Transverse colon (tissue), 4 donors: ENCODE measurements around the gene FBXL15. TPM values are rescaled to one million over a fixed set of nuclear protein-coding genes. Genes with fewer than 3 reads are reported as not detected.

ENCODE experiments used
- DNase-seq: peaks from one replicate; pipeline ENCODE4 v3.0.0-alpha.2; 2019
- H3K27ac ChIP-seq, 4 donors: fragments of 200-600 bp; sonication (generic); 2 replicates each; pipeline ENCODE4 v1.5.1; 2016 to 2018; ENCODE audit warnings: inconsistent platforms in 4 of 4
- H3K27me3 ChIP-seq: fragments of 200-600 bp; sonication (generic); 2 replicates; pipeline ENCODE4 v1.5.1; 2017; ENCODE audit warnings: inconsistent platforms
- H3K36me3 ChIP-seq, 4 donors: fragments of 200-600 bp; sonication (generic); 2 replicates each; pipeline ENCODE4 v1.5.1; 2017 to 2019; ENCODE audit warnings: inconsistent platforms in 4 of 4
- H3K4me1 ChIP-seq, 4 donors: fragments of 200-600 bp; sonication (generic); 2 replicates each; pipeline ENCODE4 v1.5.1; 2017 to 2020; ENCODE audit warnings: inconsistent platforms in 4 of 4
- H3K4me3 ChIP-seq, 4 donors: fragments of 200-600 bp; sonication (generic); 1 replicate in 1 of 4; 2 replicates in 3 of 4; pipeline versions ENCODE4 v1.5.1 to v1.6.1; 2017 to 2019; ENCODE audit warnings: inconsistent platforms in 4 of 4
- H3K9me3 ChIP-seq, 2 donors: fragments of 200-600 bp; sonication (generic); 2 replicates each; pipeline ENCODE4 v1.5.1; 2017 to 2019; ENCODE audit warnings: inconsistent platforms in 2 of 2
- CTCF ChIP-seq, 5 experiments: fragments of 200-600 bp in 3 of 5; fragments of 450-650 bp in 2 of 5; sonication (generic) in 3 of 5; IDR thresholded peaks; 1 replicate in 2 of 5; 2 replicates in 3 of 5; pipeline ENCODE4 v1.5.1; 2016 to 2017; ENCODE audit warnings: antibody characterized with exemption in 5 of 5, inconsistent platforms in 3 of 5, mild to moderate bottlenecking in 2 of 5, moderate library complexity in 1 of 5
- EP300 ChIP-seq: sonication (generic); formaldehyde crosslinking; IDR thresholded peaks from one replicate; pipeline ENCODE4 v1.6.1; 2017; ENCODE audit warnings: antibody characterized with exemption, low read depth
- POLR2A ChIP-seq: fragments of 450-650 bp; IDR thresholded peaks from one replicate; pipeline ENCODE4 v1.6.1; 2016; ENCODE audit warnings: antibody characterized with exemption, mild to moderate bottlenecking, moderate library complexity
- POLR2AphosphoS5 ChIP-seq, 3 donors: sonication (generic); formaldehyde crosslinking; IDR thresholded peaks; one replicate each; pipeline ENCODE4 v1.6.1; 2016; ENCODE audit warnings: antibody characterized with exemption in 3 of 3
- WGBS, 2 donors: methylation state at CpG; one replicate each; pipeline ENCODE4 v1.1.5; 2018; ENCODE audit warnings: low coverage in 1 of 2; 5-methylcytosine and 5-hydroxymethylcytosine counted together
- in situ Hi-C, 4 donors: fragments of 200-750 bp; cut with MboI; loops; one replicate each; pipeline versions ENCODE4 v1.15.0 to v1.15.1; 2017; ENCODE audit warnings: low sequenced_read_pairs in 3 of 4, low pct_ligation_motif_present in 1 of 4, low pct_unique_long_range_greater_than_20kb in 1 of 4
- intact Hi-C: fragments of 100-400 bp; cut with DNase I; formaldehyde crosslinking; loops from one replicate; pipeline ENCODE4 v1.15.1; 2023; ENCODE audit warnings: low total_unique reads
- total RNA-seq, 4 donors: library from RNA; depleted of rRNA; stranded (reverse); fragments of >200 nt; gene quantifications; one replicate each; pipeline ENCODE4 v1.1.0, GENCODE V29; 2016

Gene FBXL15
- total RNA-seq, 4 donors from 2014 or later, result 16.7 to 56.3 (median 46.0) TPM

GRCh38 chr10:102394079-102394800 is 26.4 kb upstream of the FBXL15 start:
- intact Hi-C loops, result loop anchor here (1.0 to 10.0 kb wide), 3 partner anchors 27 to 191 kb away; no protein-coding TSS in a partner anchor
- 0% methylated on average over 47 of the region's 71 CpGs; no CpG with 5 or more reads in 1 of the 2 donors for WGBS, 2 donors

GRCh38 chr10:102394801-102395399 is 25.7 kb upstream of the FBXL15 start:
- Histone ChIP-seq H3K36me3 (no peaks in the 10 kb centered on the region), H3K27ac (peak overlapping the region; percentile 94 to 99 (median 98)), H3K4me3 (peak overlapping the region; percentile 57 to 85 (median 62)), H3K9me3 (no peaks in the 10 kb centered on the region), H3K4me1 (peaks cover 16 to 44% (median 33%) of the 10 kb centered on the region in 4 donors), H3K27me3 (no peaks in the 10 kb centered on the region)
- DNase-seq, result no peak
- TF ChIP-seq CTCF (IDR thresholded peaks at IDR 0.05) (no peak), POLR2A (no peak), EP300 (no peak), POLR2AphosphoS5 (IDR thresholded peaks at IDR 0.05) (no peak)
- 0% methylated on average over 3 to 29 of the region's 35 CpGs for WGBS, 2 donors
- in situ Hi-C loops, result loop anchor here in 1 of 4 donors (25.0 kb wide), 1 partner anchor 192 kb away; no protein-coding TSS in a partner anchor
- intact Hi-C loops, result loop anchor here (1.0 to 10.0 kb wide), 3 partner anchors 26 to 190 kb away; no protein-coding TSS in a partner anchor

More at GRCh38 chr10:102394079-102394800, 26.4 kb upstream of the FBXL15 start:
- H3K9me3 ChIP-seq, result no peaks in the 10 kb centered on the region
- H3K4me3 ChIP-seq, result peak overlapping the region; percentile 57 to 85 (median 62)
- H3K36me3 ChIP-seq, result no peaks in the 10 kb centered on the region
- DNase-seq, result peak; percentile 97
- in situ Hi-C loops, result loop anchor here in 1 of 4 donors (25.0 kb wide), 1 partner anchor 193 kb away; no protein-coding TSS in a partner anchor
- no peaks in the 10 kb centered on the region for H3K27me3 ChIP-seq
- H3K4me1 ChIP-seq, result peaks cover 12 to 39% (median 28%) of the 10 kb centered on the region in 4 donors
- TF ChIP-seq EP300 (peak; percentile 50), POLR2A (peak; percentile 85), CTCF (IDR thresholded peaks at IDR 0.05) (peak in 4 of 5 experiments; percentile 4 to 99 (median 98)), POLR2AphosphoS5 (IDR thresholded peaks at IDR 0.05) (peak; percentile 74 to 93 (median 81))
- H3K27ac ChIP-seq, result peak overlapping the region; percentile 94 to 99 (median 98)

GRCh38 chr10:102395400-102396316 is 25.0 kb upstream of the FBXL15 start, which contains the start of gene NFKB2:
Gene NFKB2 (plus strand): TSS chr10:102395705. CDS start chr10:102395960, 255 bp downstream.
- Histone ChIP-seq H3K4me3 (peak within 1 kb of the TSS; percentile 57 to 85 (median 62)), H3K27ac (peak within 1 kb of the TSS; percentile 94 to 99 (median 98)), H3K9me3 (no peaks in the 10 kb centered on the region), H3K36me3 (no peaks in the 10 kb centered on the region), H3K27me3 (no peaks in the 10 kb centered on the region), H3K4me1 (peaks cover 19 to 49% (median 35%) of the 10 kb centered on the region in 4 donors)
- intact Hi-C loops (loop anchor here (10.0 kb wide), 1 partner anchor 189 kb away; no protein-coding TSS in a partner anchor), in situ Hi-C loops (loop anchor here in 1 of 4 donors (25.0 kb wide), 1 partner anchor 192 kb away; no protein-coding TSS in a partner anchor)
- peak; percentile 92 for DNase-seq
- peak; percentile 67 for TF ChIP-seq POLR2A
- TF ChIP-seq CTCF (IDR thresholded peaks at IDR 0.05), result no peak
- peak; percentile 87 to 93 (median 87) for TF ChIP-seq POLR2AphosphoS5 (IDR thresholded peaks at IDR 0.05)
- peak; percentile 60 for TF ChIP-seq EP300
- whole genome bisulfite sequencing, 2 donors, result 0 to 8% methylated on average over 8 to 36 of the region's 42 CpGs
